ENCODE data around the gene IER2. TPM values are rescaled to one million over a fixed set of nuclear protein-coding genes. Genes with fewer than 3 reads are reported as not detected.

Gene IER2
- total and polyA plus RNA-seq, 9 of the 15 experiments (the other 6 are each of a cell fraction or from before 2014, with no cell fraction given) = 4.5 to 205 (median 23.7) TPM

DNA sequence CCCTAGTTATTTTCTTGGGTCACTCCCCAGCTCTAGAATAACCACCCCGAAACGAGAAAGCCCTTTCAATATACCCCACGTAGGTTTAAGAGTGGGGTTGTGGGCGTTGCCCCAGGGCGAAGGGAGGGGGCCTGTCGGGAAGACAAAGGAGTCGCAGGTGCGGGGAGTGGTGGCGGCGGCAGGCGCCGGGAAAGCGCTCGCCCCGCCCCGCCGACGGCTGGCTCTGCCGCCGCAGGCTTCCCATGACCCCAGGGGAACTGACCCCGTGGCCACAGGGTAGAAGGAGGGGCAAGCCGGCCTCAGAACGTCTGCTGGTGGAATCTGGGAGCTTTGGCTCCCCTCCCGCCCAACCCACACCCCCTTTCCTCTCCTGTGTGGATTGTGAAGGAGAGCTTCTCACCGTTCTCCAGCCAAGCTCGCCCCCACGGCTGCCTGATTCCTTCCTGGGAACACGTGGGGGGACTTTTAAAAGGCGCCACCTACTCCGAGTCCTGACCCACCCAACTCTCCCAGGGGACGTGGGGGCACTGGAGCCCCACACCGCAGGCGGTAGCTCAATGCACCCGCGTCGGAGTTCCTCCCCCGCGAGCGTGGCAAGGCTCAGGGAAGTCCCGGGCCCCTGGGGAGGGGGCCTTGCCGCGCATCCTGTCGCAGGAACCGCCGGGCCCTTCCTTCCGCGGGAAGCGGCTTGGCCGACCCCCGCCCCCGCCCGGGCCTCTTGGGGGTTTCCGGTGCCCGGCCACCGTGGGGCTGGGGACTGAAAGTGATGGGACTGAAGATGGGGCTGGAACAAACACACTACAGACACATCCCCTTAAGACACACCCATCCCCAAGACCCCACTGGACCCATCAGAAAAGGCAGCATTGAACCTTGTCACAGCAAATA, 5.5 kb downstream of the IER2 start (continued):
- TF ChIP-seq MYBL2 (IDR thresholded peaks at IDR 0.05; ENCODE audit: low read depth) (no peak), MYBL2 (CRISPR knock-in tag; IDR thresholded peaks at IDR 0.05; ENCODE audit: borderline replicate concordance) (no peak), POLR2AphosphoS5 (IDR thresholded peaks at IDR 0.05; ENCODE audit: control insufficient read depth, insufficient read depth, low read depth, low read length) (peak; percentile 80), BHLHE40 (IDR thresholded peaks at IDR 0.05; ENCODE audit: low read length) (peak; percentile 59), SAP30 (IDR thresholded peaks at IDR 0.05; ENCODE audit: borderline replicate concordance, insufficient read depth, low read depth, low read length, poor library complexity, severe bottlenecking) (no peak), ZNF253 (CRISPR knock-in tag; conservative IDR thresholded peaks at IDR 0.05) (peak; percentile 22; the same call in 1 of the 2 replicates), SMAD4 (CRISPR knock-in tag; conservative IDR thresholded peaks at IDR 0.05) (peak; percentile 96), FOXM1 (IDR thresholded peaks at IDR 0.05; ENCODE audit: low read depth) (no peak), FOXM1 (CRISPR knock-in tag; IDR thresholded peaks at IDR 0.05; ENCODE audit: low read depth) (0 out of 2 replicates have a peak, but pooled peaks have one; percentile 42), ATF2 (CRISPR knock-in tag; IDR thresholded peaks at IDR 0.05) (no peak), YY1 (IDR thresholded peaks at IDR 0.05; ENCODE audit: borderline replicate concordance in 1 of 3, control insufficient read depth in 1 of 3, extremely low read depth in 1 of 3, insufficient read depth in 3 of 3, insufficient read length in 1 of 3, insufficient replicate concordance in 2 of 3, low read depth in 1 of 3, low read length in 2 of 3) (peak in 1 of 3 experiments; percentile 10), MYC (IDR thresholded peaks at IDR 0.05; ENCODE audit: low read depth, low read length) (peak; percentile 61; the same call in 1 of the 2 replicates), MYC (CRISPR knock-in tag; IDR thresholded peaks at IDR 0.05; ENCODE audit: borderline replicate concordance, low read depth) (no peak), BCLAF1 (IDR thresholded peaks at IDR 0.05; ENCODE audit: borderline replicate concordance in 1 of 2, control insufficient read depth in 1 of 2, low read depth in 2 of 2, low read length in 1 of 2) (no peak; a peak in 1 of 4 replicates), NCOR1 (IDR thresholded peaks at IDR 0.05) (peak; percentile 87), GATAD2A (IDR thresholded peaks at IDR 0.05) (no peak), NBN (IDR thresholded peaks at IDR 0.05; ENCODE audit: low read depth) (0 out of 2 replicates have a peak, but pooled peaks have one; percentile 12), GABPA (tag; conservative IDR thresholded peaks at IDR 0.05; ENCODE audit: low read depth) (peak; percentile 61), CBX8 (IDR thresholded peaks at IDR 0.05; ENCODE audit: borderline replicate concordance, extremely low read depth, low read depth, low read length, poor library complexity, severe bottlenecking) (no peak), ELF2 (CRISPR knock-in tag; IDR thresholded peaks at IDR 0.05) (0 out of 2 replicates have a peak, but pooled peaks have one; percentile 14), RBM14 (IDR thresholded peaks at IDR 0.05; ENCODE audit: borderline replicate concordance, insufficient read depth, low read depth, low read length) (0 out of 2 replicates have a peak, but pooled peaks have one; percentile 35)
